HepG2 (cell line): Measurements from ENCODE around the gene BSND. TPM values are rescaled to one million over a fixed set of nuclear protein-coding genes. Genes with fewer than 3 reads are reported as not detected.

Experiments
- GABPB1 ChIP-seq: IDR thresholded peaks from 2 replicates; pipeline ENCODE4 v1.6.1; 2016; ENCODE audit warnings: mild to moderate bottlenecking, missing genetic modification reagents, moderate library complexity, missing compliant biosample characterization
- GZF1 ChIP-seq: sonication (generic); formaldehyde crosslinking; IDR thresholded peaks from 2 replicates; pipeline ENCODE4 v1.5.1; 2020; ENCODE audit warnings: mild to moderate bottlenecking, missing genetic modification reagents
- HMG20B ChIP-seq: conservative IDR thresholded peaks from 2 replicates; pipeline ENCODE4 v1.6.1; 2016; ENCODE audit warnings: missing genetic modification reagents, missing compliant biosample characterization
- KDM3A ChIP-seq: IDR thresholded peaks from 2 replicates; pipeline ENCODE4 v1.6.1; 2018; ENCODE audit warnings: low read depth, missing compliant biosample characterization
- KDM5A ChIP-seq: fragments of 200-600 bp; sonication (generic); IDR thresholded peaks from 2 replicates; pipeline ENCODE4 v1.7.0; 2018; ENCODE audit warnings: antibody characterized with exemption, mild to moderate bottlenecking, low read length, borderline replicate concordance
- KLF15 ChIP-seq: sonication (generic); formaldehyde crosslinking; IDR thresholded peaks from 2 replicates; pipeline ENCODE4 v1.8.1; 2023; ENCODE audit warnings: borderline replicate concordance, mild to moderate bottlenecking, inconsistent platforms, missing genetic modification reagents, mixed read lengths
- MEF2D ChIP-seq: sonication (generic); formaldehyde crosslinking; IDR thresholded peaks from 2 replicates; pipeline ENCODE4 v1.5.1; 2020; ENCODE audit warnings: mild to moderate bottlenecking, missing genetic modification reagents
- MIXL1 ChIP-seq: IDR thresholded peaks from 2 replicates; pipeline ENCODE4 v1.6.1; 2016
- MXI1 ChIP-seq: IDR thresholded peaks from 3 replicates; pipeline ENCODE4 v1.6.1; 2012; ENCODE audit warnings: low read depth, low read length, inconsistent platforms, borderline replicate concordance
- POGZ ChIP-seq: sonication (generic); formaldehyde crosslinking; IDR thresholded peaks from 2 replicates; pipeline ENCODE4 v1.4.0; 2020; ENCODE audit warnings: mild to moderate bottlenecking, missing genetic modification reagents
- RCOR2 ChIP-seq: IDR thresholded peaks from 2 replicates; pipeline ENCODE4 v1.6.1; 2016; ENCODE audit warnings: missing biosample characterization, missing genetic modification reagents
- SATB2 ChIP-seq: sonication (generic); formaldehyde crosslinking; IDR thresholded peaks from 2 replicates; pipeline ENCODE4 v1.5.0; 2020; ENCODE audit warnings: missing genetic modification reagents
- THAP9 ChIP-seq: sonication (generic); formaldehyde crosslinking; IDR thresholded peaks from 2 replicates; pipeline ENCODE4; 2020; ENCODE audit warnings: missing genetic modification reagents, mild to moderate bottlenecking, borderline replicate concordance
- WIZ ChIP-seq: sonication (generic); formaldehyde crosslinking; IDR thresholded peaks from 2 replicates; pipeline ENCODE4 v1.5.1; 2020; ENCODE audit warnings: mild to moderate bottlenecking, missing genetic modification reagents
- ZNF281 ChIP-seq: sonication (generic); formaldehyde crosslinking; IDR thresholded peaks from 2 replicates; pipeline ENCODE4 v1.4.0; 2020; ENCODE audit warnings: missing genetic modification reagents, borderline replicate concordance
- ZNF749 ChIP-seq: sonication (generic); formaldehyde crosslinking; IDR thresholded peaks from 2 replicates; pipeline ENCODE4 v1.8.0; 2022; ENCODE audit warnings: mild to moderate bottlenecking, missing genetic modification reagents, moderate library complexity, borderline replicate concordance
- polyA plus RNA-seq, 8 experiments: library from polyadenylated mRNA; depleted of rRNA in 3 of 8; stranded (reverse) in 7 of 8; unstranded in 1 of 8; fragments of >200 nt; fragmentation: Illumina TruSeq in 4 of 8; extraction: Trizol in 4 of 8; gene quantifications; 2 replicates each; pipeline versions ENCODE4 v1.2.1 to v1.2.3, GENCODE V29; 2011 to 2016; ENCODE audit warnings: low read depth in 4 of 8, missing spikeins in 1 of 8, mixed read lengths in 1 of 8; ENCODE audit not compliant: insufficient read depth in 1 of 8
- total RNA-seq, 5 experiments: library from RNA; depleted of rRNA; stranded (reverse); fragments of >200 nt; fragmentation: Illumina TruSeq; extraction: Trizol; gene quantifications; 2 replicates each; pipeline ENCODE4 v1.2.3, GENCODE V29; 2016; ENCODE audit warnings: low read depth in 1 of 5
- TF ChIP-seq, protein P1 (sequence below): sonication (generic); formaldehyde crosslinking; IDR thresholded peaks from 2 replicates; pipeline ENCODE4 v1.4.0; 2020; ENCODE audit warnings: missing genetic modification reagents
- TF ChIP-seq, protein P2 (sequence below): sonication (generic); formaldehyde crosslinking; IDR thresholded peaks from 2 replicates; pipeline ENCODE4 v1.5.1; 2020; ENCODE audit warnings: missing genetic modification reagents, mild to moderate bottlenecking, borderline replicate concordance
- TF ChIP-seq, protein P3 (sequence below): sonication (generic); formaldehyde crosslinking; conservative IDR thresholded peaks from 2 replicates; pipeline ENCODE4 v1.8.1; 2023; ENCODE audit warnings: missing genetic modification reagents

BSND gene
- total and polyA plus RNA-seq, 2 of the 13 experiments (the other 11 are each of a cell fraction or from before 2014, with no cell fraction given): not detected

DNA sequence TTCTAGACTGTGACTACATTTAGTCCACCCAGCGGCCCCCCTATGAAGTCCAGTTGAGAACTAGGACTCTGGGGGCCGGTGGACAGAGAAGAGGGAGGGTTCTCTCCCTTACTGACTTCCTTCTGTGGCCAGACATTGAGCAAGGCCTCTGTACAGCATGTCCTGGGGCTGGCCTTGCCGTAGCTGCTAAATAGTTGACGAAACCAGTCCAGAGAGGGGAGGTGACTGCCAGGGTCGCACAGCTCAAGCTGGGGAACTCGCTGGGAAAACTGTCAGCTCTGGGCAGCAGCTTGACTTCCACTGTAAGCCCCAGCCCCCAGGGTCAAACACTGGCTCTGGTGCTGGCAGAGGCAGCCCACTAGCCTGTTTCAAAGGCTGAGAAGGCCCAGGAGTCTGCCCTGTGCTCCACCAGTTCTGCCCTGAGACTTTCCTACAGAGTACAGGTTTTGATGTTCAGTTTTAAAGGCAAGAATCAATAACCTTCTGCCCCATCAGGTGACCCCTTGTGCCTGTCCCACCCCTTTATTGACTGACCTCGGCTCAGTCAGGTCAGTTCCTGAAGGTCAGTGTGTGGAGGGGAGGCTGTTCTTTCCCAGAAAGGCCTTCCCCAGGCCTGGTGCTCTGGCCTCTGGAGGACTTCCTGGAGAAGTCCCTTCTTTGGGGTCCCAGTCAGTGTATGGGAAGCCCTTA, 54.7 kb downstream of the BSND start (continued):
- TF ChIP-seq ZNF749 (CRISPR knock-in tag) (no peak), MXI1 (no peak), GZF1 (CRISPR knock-in tag) (no peak), ZNF281 (CRISPR knock-in tag) (no peak), RCOR2 (CRISPR knock-in tag) (0 out of 2 replicates have a peak, but pooled peaks have one; percentile 52), KDM3A (CRISPR knock-in tag) (no peak), KDM5A (no peak), GABPB1 (CRISPR knock-in tag) (no peak), HMG20B (CRISPR knock-in tag) (no peak), MIXL1 (CRISPR knock-in tag) (no peak), SATB2 (no peak), THAP9 (CRISPR knock-in tag) (no peak), KLF15 (no peak), MEF2D (peak; percentile 31; the same call in 1 of the 2 replicates), POGZ (CRISPR knock-in tag) (no peak; the same call in 1 of the 2 replicates), WIZ (no peak)
- TF ChIP-seq, protein P1, sequence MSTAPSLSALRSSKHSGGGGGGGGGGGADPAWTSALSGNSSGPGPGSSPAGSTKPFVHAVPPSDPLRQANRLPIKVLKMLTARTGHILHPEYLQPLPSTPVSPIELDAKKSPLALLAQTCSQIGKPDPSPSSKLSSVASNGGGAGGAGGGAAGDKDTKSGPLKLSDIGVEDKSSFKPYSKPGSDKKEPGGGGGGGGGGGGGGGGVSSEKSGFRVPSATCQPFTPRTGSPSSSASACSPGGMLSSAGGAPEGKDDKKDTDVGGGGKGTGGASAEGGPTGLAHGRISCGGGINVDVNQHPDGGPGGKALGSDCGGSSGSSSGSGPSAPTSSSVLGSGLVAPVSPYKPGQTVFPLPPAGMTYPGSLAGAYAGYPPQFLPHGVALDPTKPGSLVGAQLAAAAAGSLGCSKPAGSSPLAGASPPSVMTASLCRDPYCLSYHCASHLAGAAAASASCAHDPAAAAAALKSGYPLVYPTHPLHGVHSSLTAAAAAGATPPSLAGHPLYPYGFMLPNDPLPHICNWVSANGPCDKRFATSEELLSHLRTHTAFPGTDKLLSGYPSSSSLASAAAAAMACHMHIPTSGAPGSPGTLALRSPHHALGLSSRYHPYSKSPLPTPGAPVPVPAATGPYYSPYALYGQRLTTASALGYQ (CRISPR knock-in tag): 0 out of 2 replicates have a peak, but pooled peaks have one; percentile 26
- TF ChIP-seq, protein P2, sequence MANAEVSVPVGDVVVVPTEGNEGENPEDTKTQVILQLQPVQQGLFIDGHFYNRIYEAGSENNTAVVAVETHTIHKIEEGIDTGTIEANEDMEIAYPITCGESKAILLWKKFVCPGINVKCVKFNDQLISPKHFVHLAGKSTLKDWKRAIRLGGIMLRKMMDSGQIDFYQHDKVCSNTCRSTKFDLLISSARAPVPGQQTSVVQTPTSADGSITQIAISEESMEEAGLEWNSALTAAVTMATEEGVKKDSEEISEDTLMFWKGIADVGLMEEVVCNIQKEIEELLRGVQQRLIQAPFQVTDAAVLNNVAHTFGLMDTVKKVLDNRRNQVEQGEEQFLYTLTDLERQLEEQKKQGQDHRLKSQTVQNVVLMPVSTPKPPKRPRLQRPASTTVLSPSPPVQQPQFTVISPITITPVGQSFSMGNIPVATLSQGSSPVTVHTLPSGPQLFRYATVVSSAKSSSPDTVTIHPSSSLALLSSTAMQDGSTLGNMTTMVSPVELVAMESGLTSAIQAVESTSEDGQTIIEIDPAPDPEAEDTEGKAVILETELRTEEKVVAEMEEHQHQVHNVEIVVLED: peak; percentile 42; the same call in 1 of the 2 replicates
- TF ChIP-seq, protein P3, sequence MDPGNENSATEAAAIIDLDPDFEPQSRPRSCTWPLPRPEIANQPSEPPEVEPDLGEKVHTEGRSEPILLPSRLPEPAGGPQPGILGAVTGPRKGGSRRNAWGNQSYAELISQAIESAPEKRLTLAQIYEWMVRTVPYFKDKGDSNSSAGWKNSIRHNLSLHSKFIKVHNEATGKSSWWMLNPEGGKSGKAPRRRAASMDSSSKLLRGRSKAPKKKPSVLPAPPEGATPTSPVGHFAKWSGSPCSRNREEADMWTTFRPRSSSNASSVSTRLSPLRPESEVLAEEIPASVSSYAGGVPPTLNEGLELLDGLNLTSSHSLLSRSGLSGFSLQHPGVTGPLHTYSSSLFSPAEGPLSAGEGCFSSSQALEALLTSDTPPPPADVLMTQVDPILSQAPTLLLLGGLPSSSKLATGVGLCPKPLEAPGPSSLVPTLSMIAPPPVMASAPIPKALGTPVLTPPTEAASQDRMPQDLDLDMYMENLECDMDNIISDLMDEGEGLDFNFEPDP (CRISPR knock-in tag): no peak
